Measurements from ENCODE around the gene CERKL. TPM values are rescaled to one million over a fixed set of nuclear protein-coding genes. Genes with fewer than 3 reads are reported as not detected.

CERKL gene
- total RNA-seq, 6 experiments from 2014 or later, result 0.37 TPM; not detected in 5

GRCh38 chr2:181649436-181649979, 7.4 kb downstream of the CERKL start:
- no peak for DNase-seq
- Histone ChIP-seq H3K27ac (no peak overlapping the region), H3K27me3 (no peaks in the 10 kb centered on the region), H3K4me3 (no peak overlapping the region), H3K36me3 (no peaks in the 10 kb centered on the region), H3K4me1 (no peaks in the 10 kb centered on the region), H3K9me3 (no peaks in the 10 kb centered on the region)
- no peak for TF ChIP-seq CTCF (IDR thresholded peaks at IDR 0.05)
- TF ChIP-seq POLR2A (IDR thresholded peaks at IDR 0.05), result no peak
- no peak for ATAC-seq
- WGBS (ENCODE audit: insufficient coverage, low coverage, low lambda C conversion rate, missing lambda C conversion rate), result 71% methylated on average over 4 of the region's 4 CpGs
- intact Hi-C loops (cut with DNase I), result no loop called here

GRCh38 chr2:181648478-181649155, 8.3 kb downstream of the CERKL start:
- Histone ChIP-seq H3K27me3 (no peaks in the 10 kb centered on the region), H3K36me3 (no peaks in the 10 kb centered on the region), H3K4me3 (no peak overlapping the region), H3K27ac (no peak overlapping the region), H3K4me1 (no peaks in the 10 kb centered on the region), H3K9me3 (no peaks in the 10 kb centered on the region)
- 60% methylated on average over 2 of the region's 2 CpGs for WGBS (ENCODE audit: insufficient coverage, low coverage, low lambda C conversion rate, missing lambda C conversion rate)
- DNase-seq (no peak), ATAC-seq (no peak)
- TF ChIP-seq CTCF (IDR thresholded peaks at IDR 0.05) (no peak), POLR2A (IDR thresholded peaks at IDR 0.05) (no peak)
- intact Hi-C loops (cut with DNase I), result no loop called here

GRCh38 chr2:181646415-181646987, 10.4 kb downstream of the CERKL start:
- no peaks in the 10 kb centered on the region for H3K4me1 ChIP-seq
- intact Hi-C loops (cut with DNase I), result no loop called here
- WGBS (ENCODE audit: insufficient coverage, low coverage, low lambda C conversion rate, missing lambda C conversion rate), result 53% methylated on average over 1 of the region's 1 CpG
- TF ChIP-seq POLR2A (IDR thresholded peaks at IDR 0.05), result no peak
- no peak for TF ChIP-seq CTCF (IDR thresholded peaks at IDR 0.05)
- H3K27ac ChIP-seq, result no peak overlapping the region
- H3K4me3 ChIP-seq, result no peak overlapping the region
- H3K9me3 ChIP-seq, result no peaks in the 10 kb centered on the region
- ATAC-seq, result no peak
- DNase-seq, result no peak
- H3K27me3 ChIP-seq, result no peaks in the 10 kb centered on the region
- H3K36me3 ChIP-seq, result no peaks in the 10 kb centered on the region

DNA sequence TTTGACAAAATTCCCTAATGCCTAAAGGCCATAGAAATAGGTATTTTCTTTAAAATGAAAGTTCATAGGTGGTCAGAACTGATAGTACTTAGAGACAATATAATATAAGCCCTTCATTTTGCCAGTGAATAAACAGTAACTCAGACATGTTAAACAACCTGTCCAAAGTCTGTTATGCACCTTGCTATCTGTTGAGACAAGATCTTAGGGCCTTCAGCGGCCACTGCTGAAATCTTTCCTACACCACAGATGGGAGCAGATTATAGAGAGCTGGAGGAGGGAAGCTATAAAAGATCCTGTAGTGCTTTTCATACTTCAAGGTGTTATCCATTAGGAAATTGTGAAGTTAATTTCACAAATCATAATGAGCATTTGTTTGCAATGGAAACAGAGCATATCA, 13.8 kb downstream of the CERKL start:
- Histone ChIP-seq H3K27me3 (no peaks in the 10 kb centered on the region), H3K27ac (no peak overlapping the region), H3K4me3 (no peak overlapping the region), H3K4me1 (no peaks in the 10 kb centered on the region), H3K36me3 (no peaks in the 10 kb centered on the region), H3K9me3 (no peaks in the 10 kb centered on the region)
- DNase-seq (no peak), ATAC-seq (no peak)
- WGBS (ENCODE audit: insufficient coverage, low coverage, low lambda C conversion rate, missing lambda C conversion rate), result 57% methylated on average over 1 of the region's 1 CpG
- intact Hi-C loops (cut with DNase I), result no loop called here
- no peak for TF ChIP-seq POLR2A (IDR thresholded peaks at IDR 0.05)
- TF ChIP-seq CTCF (IDR thresholded peaks at IDR 0.05), result no peak
